Osteoblast (primary cell): ENCODE measurements around the gene SEC14L1. TPM values are rescaled to one million over a fixed set of nuclear protein-coding genes. Genes with fewer than 3 reads are reported as not detected.

ENCODE experiments used
- DNase-seq: peaks from one replicate; pipeline ENCODE4 v3.0.0; 2011; ENCODE audit warnings: low spot score, mixed read lengths; ENCODE audit not compliant: insufficient read length; ENCODE audit errors: missing footprints
- H2AFZ ChIP-seq: 2 replicates; pipeline ENCODE4 v1.6.0; 2011; ENCODE audit warnings: mild to moderate bottlenecking, low read length
- H3K27ac ChIP-seq: 2 replicates; pipeline ENCODE4 v1.5.1; 2011; ENCODE audit warnings: mild to moderate bottlenecking, low read depth, low read length, moderate library complexity
- H3K27me3 ChIP-seq: 2 replicates; pipeline ENCODE4 v1.6.0; 2012; ENCODE audit warnings: mild to moderate bottlenecking, control low read depth, inconsistent platforms, low read length, moderate library complexity; ENCODE audit not compliant: insufficient read depth
- H3K36me3 ChIP-seq: 2 replicates; pipeline ENCODE4 v1.5.1; 2011; ENCODE audit warnings: mild to moderate bottlenecking, low read length, control low read depth, moderate library complexity; ENCODE audit not compliant: insufficient read depth
- H3K4me1 ChIP-seq: 2 replicates; pipeline ENCODE4 v1.5.1; 2011; ENCODE audit warnings: mild to moderate bottlenecking, low read length, control low read depth, moderate library complexity; ENCODE audit not compliant: insufficient read depth
- H3K4me2 ChIP-seq: 2 replicates; pipeline ENCODE4 v1.6.0; 2011; ENCODE audit warnings: mild to moderate bottlenecking, low read length; ENCODE audit not compliant: insufficient read depth
- H3K4me3 ChIP-seq: fragments of 200-600 bp; sonication (generic); 3 replicates; pipeline ENCODE4 v1.5.1; 2012; ENCODE audit warnings: mild to moderate bottlenecking, low read length, inconsistent platforms; ENCODE audit not compliant: insufficient read depth
- H3K79me2 ChIP-seq: 2 replicates; pipeline ENCODE4 v1.6.0; 2012; ENCODE audit warnings: mild to moderate bottlenecking, low read length, control low read depth, inconsistent platforms; ENCODE audit not compliant: insufficient read depth
- H3K9me3 ChIP-seq: 2 replicates; pipeline ENCODE4 v1.5.1; 2011; ENCODE audit warnings: low read depth, low read length, control low read depth
- H4K20me1 ChIP-seq: 2 replicates; pipeline ENCODE4 v1.6.0; 2012; ENCODE audit warnings: mild to moderate bottlenecking, low read length, control low read depth; ENCODE audit not compliant: insufficient read depth
- CTCF ChIP-seq: IDR thresholded peaks from 2 replicates; pipeline ENCODE4 v1.5.1; 2011; ENCODE audit warnings: mild to moderate bottlenecking, low read depth, low read length, moderate library complexity; ENCODE audit errors: extremely low read depth
- total RNA-seq: library from RNA; depleted of rRNA; stranded (reverse); fragments of >200 nt; gene quantifications from 2 replicates; pipeline ENCODE4 v1.2.3, GENCODE V29; 2012

Gene SEC14L1
- total RNA-seq, 1 donor: 53.6 TPM

GRCh38 chr17:77200711-77201110 is 59.9 kb downstream of the SEC14L1 start:
- Histone ChIP-seq H4K20me1 (no peaks in the 10 kb centered on the region), H3K36me3 (peaks cover 87% of the 10 kb centered on the region), H3K9me3 (no peaks in the 10 kb centered on the region), H3K4me3 (no peak overlapping the region), H2AFZ (no peak overlapping the region), H3K79me2 (no peaks in the 10 kb centered on the region), H3K4me2 (no peak overlapping the region), H3K4me1 (no peaks in the 10 kb centered on the region), H3K27ac (no peak overlapping the region), H3K27me3 (no peaks in the 10 kb centered on the region)
- no peak for TF ChIP-seq CTCF
- DNase-seq: no peak

DNA sequence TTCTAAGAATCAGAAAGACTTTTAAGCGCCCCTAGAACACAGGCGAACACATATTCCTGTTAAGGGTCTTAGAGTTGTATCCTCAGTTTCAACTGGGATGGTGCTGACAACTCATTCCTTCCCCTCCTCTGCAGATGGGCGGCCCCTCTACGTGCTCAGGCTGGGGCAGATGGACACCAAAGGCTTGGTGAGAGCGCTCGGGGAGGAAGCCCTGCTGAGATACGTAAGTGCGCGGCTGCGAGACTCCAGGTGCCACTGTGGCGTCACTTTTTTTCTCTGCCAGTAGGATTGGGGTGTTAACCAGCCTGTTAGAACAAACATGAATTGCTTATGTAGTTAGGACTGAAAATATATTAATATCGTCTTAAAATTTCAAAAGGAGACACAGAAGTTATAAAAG is 62.7 kb downstream of the SEC14L1 start:
- Histone ChIP-seq H3K36me3 (peaks cover 81% of the 10 kb centered on the region), H3K27ac (no peak overlapping the region), H3K4me1 (peaks cover 11% of the 10 kb centered on the region), H3K79me2 (no peaks in the 10 kb centered on the region), H2AFZ (no peak overlapping the region), H3K4me3 (no peak overlapping the region), H4K20me1 (no peaks in the 10 kb centered on the region), H3K9me3 (no peaks in the 10 kb centered on the region), H3K27me3 (no peaks in the 10 kb centered on the region), H3K4me2 (no peak overlapping the region)
- no peak for DNase-seq
- TF ChIP-seq CTCF: no peak

DNA sequence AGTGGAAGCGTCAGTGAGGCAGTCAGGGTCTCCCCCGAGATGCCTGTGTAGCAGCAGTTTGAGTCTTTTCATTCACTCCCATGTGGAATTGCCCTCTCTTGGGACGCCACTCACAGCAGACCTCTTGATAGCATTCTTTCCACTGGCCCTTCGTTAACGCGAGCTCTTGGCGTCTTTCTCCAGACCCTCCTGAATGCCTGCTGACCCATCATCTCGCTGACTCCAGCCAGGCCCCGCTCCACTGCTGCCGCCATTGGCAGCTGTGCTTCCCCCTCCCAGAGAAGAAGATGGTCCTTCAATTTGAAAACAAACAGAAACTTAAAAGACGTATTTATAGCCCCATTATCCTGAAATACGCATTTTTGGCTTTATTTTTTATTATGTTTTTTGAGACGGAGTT is 63.1 kb downstream of the SEC14L1 start:
- Histone ChIP-seq H3K27me3 (no peaks in the 10 kb centered on the region), H2AFZ (no peak overlapping the region), H3K4me1 (peaks cover 14% of the 10 kb centered on the region), H3K79me2 (no peaks in the 10 kb centered on the region), H3K4me2 (no peak overlapping the region), H4K20me1 (no peaks in the 10 kb centered on the region), H3K27ac (no peak overlapping the region), H3K9me3 (no peaks in the 10 kb centered on the region), H3K4me3 (no peak overlapping the region), H3K36me3 (peaks cover 81% of the 10 kb centered on the region)
- no peak for TF ChIP-seq CTCF
- no peak for DNase-seq

- Histone ChIP-seq H3K79me2 (no peaks in the 10 kb centered on the region), H4K20me1 (no peaks in the 10 kb centered on the region), H3K36me3 (peaks cover 83% of the 10 kb centered on the region), H3K27me3 (no peaks in the 10 kb centered on the region), H3K4me3 (no peak overlapping the region), H3K4me2 (no peak overlapping the region), H3K27ac (no peak overlapping the region), H3K4me1 (peaks cover 14% of the 10 kb centered on the region), H2AFZ (no peak overlapping the region), H3K9me3 (no peaks in the 10 kb centered on the region)
- DNase-seq: no peak
- TF ChIP-seq CTCF: no peak
Measured at GRCh38 chr17:77204536-77204935, 63.8 kb downstream of the SEC14L1 start.
